AG04450 (cell line): ENCODE measurements around the gene CAPZA3. TPM values are rescaled to one million over a fixed set of nuclear protein-coding genes. Genes with fewer than 3 reads are reported as not detected.

Experiments
- CTCF ChIA-PET: fragments of 300-600, 350-600 bp; formaldehyde crosslinking; extraction: SDS; loops from one replicate; lab custom pipeline; 2022; ENCODE audit warnings: antibody characterized with exemption, inconsistent platforms; lab: Charles Lee
- POLR2A ChIA-PET: fragments of 350-600 bp; formaldehyde crosslinking; extraction: SDS; loops from one replicate; lab custom pipeline; 2021; ENCODE audit warnings: antibody characterized with exemption, inconsistent platforms; lab: Yijun Ruan, JAX
- DNase-seq: peaks from one replicate; pipeline ENCODE4 v3.0.0-alpha.2; 2011; ENCODE audit warnings: low read depth, low spot score
- H3K27ac ChIP-seq: one replicate; pipeline ENCODE4 v1.5.1; 2012; ENCODE audit warnings: low read depth, low read length, control low read depth
- H3K27me3 ChIP-seq: one replicate; pipeline ENCODE4 v1.6.0; 2012; ENCODE audit warnings: low read length; ENCODE audit not compliant: control insufficient read depth, insufficient read depth
- H3K4me3 ChIP-seq: 2 replicates; pipeline ENCODE4 v1.5.1; 2011; ENCODE audit warnings: mild to moderate bottlenecking, low read depth, low read length, control low read depth
- H3K9me3 ChIP-seq: 2 replicates; pipeline ENCODE4 v1.5.1; 2012; ENCODE audit warnings: low read length; ENCODE audit not compliant: control insufficient read depth, insufficient read depth
- polyA plus RNA-seq: library from polyadenylated mRNA; depleted of rRNA; stranded (reverse); fragments of >200 nt; gene quantifications from 2 replicates; pipeline ENCODE4 v1.2.3, GENCODE V29; 2011
- TF ChIP-seq, protein P1 (sequence below): IDR thresholded peaks from 2 replicates; pipeline ENCODE4 v1.5.1; 2011; ENCODE audit warnings: low read depth, low read length, control low read depth, inconsistent platforms

CAPZA3 gene
- polyA plus RNA-seq, 1 experiment, result not detected

DNA sequence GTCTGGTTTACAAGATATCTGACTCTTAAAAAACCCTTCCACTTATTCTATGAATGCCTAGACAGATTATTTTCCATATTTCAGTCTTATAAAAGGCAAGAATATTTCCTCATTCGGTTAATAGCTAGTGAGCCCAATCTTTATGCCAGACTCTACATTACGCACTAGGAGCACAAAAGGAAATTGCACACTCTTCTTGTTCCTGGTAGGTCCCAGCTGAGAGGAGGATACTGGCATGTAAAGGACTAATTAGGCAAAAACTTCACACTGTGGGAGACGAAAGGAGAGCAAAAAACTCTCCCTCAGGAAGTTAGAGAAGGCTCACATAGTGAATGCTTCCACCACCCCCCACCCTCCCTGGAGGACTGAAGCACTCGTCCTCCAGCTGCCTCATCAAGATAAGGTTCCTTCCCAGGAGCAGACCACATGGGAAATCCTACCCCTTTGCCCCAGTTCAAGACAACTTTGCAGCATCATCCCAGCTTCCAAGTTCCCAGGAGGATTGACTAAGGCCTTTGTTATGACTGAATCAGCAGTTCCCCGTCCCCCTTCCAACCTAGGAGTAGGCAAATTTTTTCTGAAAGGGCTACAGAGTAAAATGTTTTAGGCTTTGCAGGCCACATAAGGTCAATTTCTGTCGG is 14.5 kb downstream of the CAPZA3 start:
- ChIA-PET POLR2A (interaction anchor here (0.7 kb wide), 1 partner anchor 430 kb away, joined by 3 read pairs; no protein-coding TSS in a partner anchor), CTCF (interaction anchor here (1.2 kb wide), 1 partner anchor 434 kb away, joined by 4 read pairs; no protein-coding TSS in a partner anchor)
- peak; percentile 64 for DNase-seq
- H3K27me3 ChIP-seq, result no peaks in the 10 kb centered on the region
- H3K4me3 ChIP-seq, result no peak overlapping the region
- H3K27ac ChIP-seq, result no peak overlapping the region
- H3K9me3 ChIP-seq, result no peaks in the 10 kb centered on the region
- TF ChIP-seq, protein P1, sequence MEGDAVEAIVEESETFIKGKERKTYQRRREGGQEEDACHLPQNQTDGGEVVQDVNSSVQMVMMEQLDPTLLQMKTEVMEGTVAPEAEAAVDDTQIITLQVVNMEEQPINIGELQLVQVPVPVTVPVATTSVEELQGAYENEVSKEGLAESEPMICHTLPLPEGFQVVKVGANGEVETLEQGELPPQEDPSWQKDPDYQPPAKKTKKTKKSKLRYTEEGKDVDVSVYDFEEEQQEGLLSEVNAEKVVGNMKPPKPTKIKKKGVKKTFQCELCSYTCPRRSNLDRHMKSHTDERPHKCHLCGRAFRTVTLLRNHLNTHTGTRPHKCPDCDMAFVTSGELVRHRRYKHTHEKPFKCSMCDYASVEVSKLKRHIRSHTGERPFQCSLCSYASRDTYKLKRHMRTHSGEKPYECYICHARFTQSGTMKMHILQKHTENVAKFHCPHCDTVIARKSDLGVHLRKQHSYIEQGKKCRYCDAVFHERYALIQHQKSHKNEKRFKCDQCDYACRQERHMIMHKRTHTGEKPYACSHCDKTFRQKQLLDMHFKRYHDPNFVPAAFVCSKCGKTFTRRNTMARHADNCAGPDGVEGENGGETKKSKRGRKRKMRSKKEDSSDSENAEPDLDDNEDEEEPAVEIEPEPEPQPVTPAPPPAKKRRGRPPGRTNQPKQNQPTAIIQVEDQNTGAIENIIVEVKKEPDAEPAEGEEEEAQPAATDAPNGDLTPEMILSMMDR, result no peak

DNA sequence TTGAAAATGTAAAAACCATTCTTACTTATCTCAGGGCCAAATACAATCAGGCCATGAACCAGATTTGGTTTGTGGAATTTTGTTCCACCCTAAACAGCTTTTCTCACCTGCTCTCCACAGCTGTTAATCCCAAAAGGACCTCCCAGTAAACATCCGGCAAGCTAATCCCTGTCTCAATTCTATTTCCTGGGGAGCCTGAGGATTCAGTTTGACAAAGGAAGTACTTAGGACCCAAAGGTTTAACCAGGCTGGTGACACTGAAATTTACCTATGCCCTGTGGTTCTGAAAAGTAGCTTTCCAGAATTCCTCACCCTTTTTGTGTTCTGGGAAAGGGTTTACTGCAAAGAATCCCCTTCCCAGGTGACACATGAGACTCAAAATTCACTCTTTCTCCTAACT is 15.0 kb downstream of the CAPZA3 start:
- DNase-seq, result no peak
- H3K27ac ChIP-seq, result peak overlapping the region; percentile 12
- CTCF ChIA-PET, result interaction anchor here (0.7 to 1.2 kb wide), 2 partner anchors 430 to 433 kb away, joined by 3 to 4 read pairs; no protein-coding TSS in a partner anchor
- H3K4me3 ChIP-seq, result no peak overlapping the region
- TF ChIP-seq, protein P1, result no peak
- H3K27me3 ChIP-seq, result no peaks in the 10 kb centered on the region
- no peaks in the 10 kb centered on the region for H3K9me3 ChIP-seq
- POLR2A ChIA-PET, result interaction anchor here (0.6 to 0.7 kb wide), 2 partner anchors 52 to 429 kb away, joined by 3 to 9 read pairs; no protein-coding TSS in a partner anchor

DNA sequence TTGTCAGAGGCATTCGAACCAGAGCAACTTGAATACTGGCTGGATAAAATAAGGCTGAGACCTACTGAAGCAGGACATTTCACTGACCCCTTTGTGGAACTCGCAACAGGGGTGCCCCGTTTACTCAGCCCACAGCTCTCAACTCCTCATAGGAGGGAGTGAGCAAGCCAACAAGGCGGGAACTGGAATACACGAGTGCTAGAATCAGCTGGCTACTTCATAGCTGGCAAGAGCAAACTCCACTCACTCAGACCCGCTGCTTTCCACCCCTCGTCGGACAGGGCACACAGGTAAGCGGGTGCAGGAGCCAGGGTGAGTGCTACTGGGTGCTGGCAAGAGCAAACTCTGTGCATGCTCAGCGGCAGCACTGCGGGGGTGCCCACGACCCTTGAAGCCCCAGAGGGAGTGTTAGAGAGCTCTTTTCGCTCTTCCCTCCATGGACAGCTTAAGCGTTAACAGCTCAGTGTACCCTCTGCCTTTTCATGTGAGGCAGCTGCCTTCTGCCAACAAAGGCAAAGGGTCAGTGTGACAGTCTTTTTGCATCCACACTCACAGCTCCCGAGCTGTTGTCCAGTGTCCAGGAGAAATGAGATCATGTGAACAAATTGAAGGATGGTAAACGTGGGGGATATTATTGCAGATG is 15.7 kb downstream of the CAPZA3 start:
- no peak for DNase-seq
- no peak overlapping the region for H3K27ac ChIP-seq
- no peaks in the 10 kb centered on the region for H3K27me3 ChIP-seq
- no peak overlapping the region for H3K4me3 ChIP-seq
- H3K9me3 ChIP-seq, result no peaks in the 10 kb centered on the region
- POLR2A ChIA-PET, result interaction anchor here (0.6 kb wide), 1 partner anchor 53 kb away, joined by 9 read pairs; no protein-coding TSS in a partner anchor
- CTCF ChIA-PET, result interaction anchor here (0.6 to 0.7 kb wide), 3 partner anchors 343 to 430 kb away, joined by 3 read pairs; no protein-coding TSS in a partner anchor
- TF ChIP-seq, protein P1, result no peak

DNA sequence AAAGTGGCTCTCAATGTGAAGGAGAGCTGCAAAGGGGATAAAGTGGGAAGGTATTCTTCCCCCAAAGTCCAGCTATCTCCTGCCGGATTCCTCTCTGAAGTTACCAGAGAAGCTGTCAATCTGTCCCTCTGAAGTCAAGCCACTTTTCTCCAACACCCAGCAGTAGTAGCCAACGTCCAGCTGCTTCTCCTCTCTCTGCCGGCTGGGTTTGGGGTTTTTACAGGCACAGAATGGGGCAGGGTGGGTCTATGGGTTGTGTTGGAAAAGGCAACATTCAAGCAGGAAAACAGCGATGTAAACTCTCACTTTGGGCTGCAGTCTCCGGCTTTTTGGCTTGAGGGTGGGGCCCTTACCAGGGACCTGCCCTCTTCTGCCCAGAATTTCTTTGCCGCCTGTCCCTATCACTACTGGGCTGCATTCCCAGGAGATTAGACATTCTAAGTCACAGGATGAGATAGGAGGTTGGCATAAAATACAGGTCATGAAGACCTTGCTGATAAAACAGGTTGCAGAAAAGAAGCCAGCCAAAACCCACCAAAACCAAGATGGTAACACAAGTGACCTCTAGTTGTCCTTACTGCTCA is 16.3 kb downstream of the CAPZA3 start:
- Histone ChIP-seq H3K9me3 (no peaks in the 10 kb centered on the region), H3K27ac (no peak overlapping the region), H3K4me3 (no peak overlapping the region), H3K27me3 (no peaks in the 10 kb centered on the region)
- POLR2A ChIA-PET, result interaction anchor here (0.7 kb wide), 1 partner anchor 88 kb away, joined by 11 read pairs; no protein-coding TSS in a partner anchor
- TF ChIP-seq, protein P1, result no peak
- no peak for DNase-seq
- CTCF ChIA-PET, result interaction anchor here (0.6 to 1.0 kb wide), 3 partner anchors 343 to 432 kb away, joined by 3 to 4 read pairs (median 3); no protein-coding TSS in a partner anchor
